OCI-LY1 (cell line): ENCODE data around the gene KLK6.

Experiments
- H2AFZ ChIP-seq: fragments of 200-600 bp; sonication (generic), shearing (Covaris generic); 2 replicates; pipeline ENCODE4 v1.6.0; 2014; ENCODE audit warnings: antibody characterized with exemption, mild to moderate bottlenecking, low read length
- H3F3A ChIP-seq: fragments of 200-600 bp; sonication (generic), shearing (Covaris generic); 2 replicates; pipeline ENCODE4 v1.6.0; 2014; ENCODE audit warnings: mild to moderate bottlenecking, antibody characterized with exemption, low read length, moderate library complexity; ENCODE audit not compliant: insufficient read depth
- H3K27ac ChIP-seq: fragments of 200-600 bp; sonication (generic); 2 replicates; pipeline ENCODE4 v1.5.1; 2014; ENCODE audit warnings: low read length, mixed run types, mild to moderate bottlenecking, low read depth; ENCODE audit not compliant: poor library complexity, severe bottlenecking
- H3K27me3 ChIP-seq: fragments of 200-600 bp; sonication (generic); 2 replicates; pipeline ENCODE4 v1.6.0; 2014; ENCODE audit warnings: antibody characterized with exemption, mild to moderate bottlenecking, low read length, moderate library complexity; ENCODE audit not compliant: insufficient read depth
- H3K36me3 ChIP-seq: fragments of 200-600 bp; sonication (generic); 2 replicates; pipeline ENCODE4 v1.6.1; 2014; ENCODE audit warnings: mild to moderate bottlenecking, antibody characterized with exemption, low read length, moderate library complexity, mixed read lengths; ENCODE audit not compliant: insufficient read depth
- H3K4me1 ChIP-seq: fragments of 200-600 bp; sonication (generic); 2 replicates; pipeline ENCODE4 v1.5.1; 2014; ENCODE audit warnings: mild to moderate bottlenecking, low read length, moderate library complexity; ENCODE audit not compliant: insufficient read depth, severe bottlenecking
- H3K4me2 ChIP-seq: fragments of 200-600 bp; sonication (generic), shearing (Covaris generic); 2 replicates; pipeline ENCODE4 v1.6.1; 2014; ENCODE audit warnings: low read length
- H3K4me3 ChIP-seq: fragments of 200-600 bp; sonication (generic); 2 replicates; pipeline ENCODE4 v1.5.1; 2014; ENCODE audit warnings: low read length, low read depth, mild to moderate bottlenecking, mixed read lengths; ENCODE audit not compliant: poor library complexity, severe bottlenecking
- H3K79me2 ChIP-seq: fragments of 200-600 bp; shearing (Covaris generic); 2 replicates; pipeline ENCODE4 v1.6.1; 2016; ENCODE audit warnings: mixed run types, low read length, mixed read lengths; ENCODE audit not compliant: insufficient read depth
- H3K9ac ChIP-seq: fragments of 200-600 bp; sonication (generic), shearing (Covaris generic); 2 replicates; pipeline ENCODE4 v1.6.1; 2014; ENCODE audit warnings: mild to moderate bottlenecking, low read length, mixed read lengths
- H3K9me2 ChIP-seq: fragments of 200-600 bp; sonication (generic), shearing (Covaris generic); 2 replicates; pipeline ENCODE4 v1.6.1; 2014; ENCODE audit warnings: low read depth, mild to moderate bottlenecking, low read length, mixed read lengths
- H3K9me3 ChIP-seq: fragments of 200-600 bp; shearing (Covaris generic); 2 replicates; pipeline ENCODE4 v1.6.1; 2014; ENCODE audit warnings: low read length, mixed read lengths
- H4K20me1 ChIP-seq: fragments of 200-600 bp; sonication (generic), shearing (Covaris generic); 2 replicates; pipeline ENCODE4 v1.6.0; 2016; ENCODE audit warnings: mild to moderate bottlenecking, low read length; ENCODE audit not compliant: insufficient read depth
- CTCF ChIP-seq: fragments of 200-600 bp; sonication (generic), shearing (Covaris generic); IDR thresholded peaks from 2 replicates; pipeline ENCODE4 v1.5.1; 2017; ENCODE audit warnings: mild to moderate bottlenecking, antibody characterized with exemption, low read length, moderate library complexity, mixed read lengths
- EZH2 ChIP-seq: fragments of 200-600 bp; sonication (generic), shearing (Covaris generic); IDR thresholded peaks from 2 replicates; pipeline ENCODE4 v1.8.0; 2017; ENCODE audit warnings: borderline replicate concordance, mixed run types, mild to moderate bottlenecking, antibody characterized with exemption, low read length, moderate library complexity, mixed read lengths

Gene KLK6

GRCh38 chr19:51015691-51016267 is 46.4 kb upstream of the KLK6 start:
- no peaks in the 10 kb centered on the region for H3K27me3 ChIP-seq
- no peak overlapping the region for H2AFZ ChIP-seq
- H3K27ac ChIP-seq = no peak overlapping the region
- no peaks in the 10 kb centered on the region for H3K9me2 ChIP-seq
- no peak for TF ChIP-seq CTCF
- no peak for TF ChIP-seq EZH2
- H3K4me3 ChIP-seq = no peak overlapping the region
- H3K36me3 ChIP-seq = no peaks in the 10 kb centered on the region
- H3F3A ChIP-seq = no peaks in the 10 kb centered on the region
- no peaks in the 10 kb centered on the region for H3K79me2 ChIP-seq
- no peaks in the 10 kb centered on the region for H4K20me1 ChIP-seq
- H3K9ac ChIP-seq = no peak overlapping the region
- no peak overlapping the region for H3K4me2 ChIP-seq
- no peaks in the 10 kb centered on the region for H3K4me1 ChIP-seq
- no peaks in the 10 kb centered on the region for H3K9me3 ChIP-seq

DNA sequence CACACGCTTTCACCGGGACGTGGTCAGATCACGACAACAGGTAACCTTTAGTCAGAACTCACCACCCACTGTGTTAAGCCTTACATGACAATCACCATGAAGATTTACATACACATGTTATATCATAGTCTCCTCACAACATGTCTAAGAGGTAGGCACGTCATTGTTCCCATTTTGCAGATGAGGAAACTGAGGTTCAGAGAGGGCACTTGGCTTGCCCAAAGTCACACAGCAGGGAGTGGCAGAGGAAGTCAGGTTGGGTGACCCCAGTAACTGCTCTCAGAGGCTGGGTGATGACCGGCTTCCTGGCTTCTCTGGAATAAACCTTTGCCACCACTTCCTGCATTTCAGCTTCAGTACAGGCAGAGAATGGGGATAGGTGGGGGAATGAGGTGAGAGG is 44.9 kb upstream of the KLK6 start:
- no peak overlapping the region for H2AFZ ChIP-seq
- H3K4me1 ChIP-seq = no peaks in the 10 kb centered on the region
- no peaks in the 10 kb centered on the region for H4K20me1 ChIP-seq
- no peaks in the 10 kb centered on the region for H3K79me2 ChIP-seq
- H3K9me2 ChIP-seq = no peaks in the 10 kb centered on the region
- no peak overlapping the region for H3K27ac ChIP-seq
- H3K4me2 ChIP-seq = no peak overlapping the region
- H3K9ac ChIP-seq = no peak overlapping the region
- no peaks in the 10 kb centered on the region for H3F3A ChIP-seq
- no peaks in the 10 kb centered on the region for H3K36me3 ChIP-seq
- no peaks in the 10 kb centered on the region for H3K9me3 ChIP-seq
- no peak overlapping the region for H3K4me3 ChIP-seq
- H3K27me3 ChIP-seq = no peaks in the 10 kb centered on the region
- no peak for TF ChIP-seq EZH2
- no peak for TF ChIP-seq CTCF

DNA sequence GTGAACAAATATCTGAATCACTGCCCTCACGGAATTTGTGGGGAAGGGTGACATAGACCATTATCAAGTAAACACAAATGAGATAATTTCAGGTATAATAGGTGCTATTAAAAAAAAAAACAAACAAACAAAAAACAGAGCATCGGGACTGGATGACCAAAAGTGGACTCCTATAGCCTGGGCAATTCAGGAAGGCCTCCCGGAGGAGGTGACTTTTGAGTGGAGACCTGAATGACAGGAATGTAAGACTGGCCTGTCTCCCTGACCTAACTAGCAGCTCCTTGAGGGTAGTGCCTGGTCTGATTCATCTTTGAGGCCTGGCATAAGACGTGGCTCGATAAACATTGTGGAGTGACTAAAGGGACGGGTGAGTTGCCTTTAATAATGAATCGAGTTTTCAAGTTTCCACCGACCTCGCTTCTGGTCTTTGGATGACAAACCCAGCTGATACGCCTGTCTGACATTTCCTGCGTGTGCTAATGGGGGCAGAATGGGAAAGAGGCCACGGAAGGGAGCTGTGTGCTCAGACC is 43.3 kb upstream of the KLK6 start:
- Histone ChIP-seq H3K27ac (no peak overlapping the region), H3K9me3 (no peaks in the 10 kb centered on the region), H3K79me2 (no peaks in the 10 kb centered on the region), H3K9ac (no peak overlapping the region), H3K4me2 (no peak overlapping the region), H3K27me3 (no peaks in the 10 kb centered on the region), H3K36me3 (no peaks in the 10 kb centered on the region), H2AFZ (no peak overlapping the region), H3K4me3 (no peak overlapping the region), H3F3A (no peaks in the 10 kb centered on the region), H3K4me1 (no peaks in the 10 kb centered on the region), H3K9me2 (no peaks in the 10 kb centered on the region), H4K20me1 (no peaks in the 10 kb centered on the region)
- TF ChIP-seq CTCF = no peak
- no peak for TF ChIP-seq EZH2
